SKM-1 (cell line): ENCODE data around the gene MYPN.

ENCODE experiments used
- DNase-seq: peaks from one replicate; lab custom pipeline; 2025; ENCODE audit not compliant: unreplicated experiment; lab: John Stamatoyannopoulos, UW

MYPN gene

DNA sequence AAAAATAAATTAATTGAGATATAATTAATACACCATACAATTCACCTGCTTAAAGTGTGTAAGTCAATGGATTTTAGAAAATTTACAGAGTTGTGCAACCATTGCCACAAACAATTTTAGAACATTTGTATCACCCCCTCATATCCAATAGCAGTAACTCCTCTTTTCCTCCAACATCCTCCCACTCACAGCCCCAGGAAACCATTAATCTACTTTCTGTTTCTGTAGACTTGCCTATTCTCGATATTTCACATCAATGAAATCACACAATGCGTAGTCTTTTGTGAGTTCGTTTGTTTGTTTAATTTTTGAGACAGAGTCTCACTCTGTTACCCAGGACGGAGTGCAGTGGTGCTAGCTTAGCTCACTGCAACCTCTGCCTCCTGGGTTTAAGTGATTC, 20.5 kb upstream of the MYPN start:
- DNase-seq: no peak

DNA sequence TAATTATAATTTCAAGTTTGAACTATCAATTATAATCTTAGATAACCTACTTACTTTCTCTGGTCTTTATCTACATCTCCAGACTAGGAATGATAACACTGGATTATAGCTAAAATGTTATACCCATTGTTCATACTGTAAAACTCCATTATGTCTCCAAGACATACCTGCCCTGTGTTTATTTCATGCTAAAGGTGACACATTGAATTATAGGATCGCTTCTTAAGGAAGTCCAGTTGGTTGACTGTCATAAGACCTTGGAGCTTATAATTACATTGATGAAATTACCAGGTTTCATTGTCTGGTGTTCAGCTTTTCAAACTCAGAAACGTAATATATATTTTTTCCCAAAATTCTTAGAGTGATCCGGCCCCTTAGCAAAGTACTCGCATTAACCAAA, 18.7 kb upstream of the MYPN start:
- no peak for DNase-seq

DNA sequence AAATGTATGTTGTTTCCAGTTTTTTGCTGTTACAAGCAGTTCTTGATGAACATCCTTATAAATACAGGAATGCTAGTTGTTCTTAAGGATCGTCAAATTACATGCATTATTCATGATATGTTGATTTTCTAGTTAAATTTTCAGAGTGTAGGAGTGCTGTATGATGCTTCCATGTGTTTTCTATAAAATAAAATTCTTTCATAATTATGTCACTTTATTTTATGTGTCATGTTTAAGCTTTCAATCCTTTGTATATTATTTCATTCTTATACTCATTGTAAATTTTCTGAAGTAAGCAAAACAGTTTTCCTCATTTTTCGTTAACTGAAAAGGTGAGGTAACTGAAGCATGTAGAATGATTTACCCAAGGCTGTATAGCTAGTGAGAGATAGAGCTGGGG, 16.8 kb upstream of the MYPN start:
- DNase-seq: no peak

DNA sequence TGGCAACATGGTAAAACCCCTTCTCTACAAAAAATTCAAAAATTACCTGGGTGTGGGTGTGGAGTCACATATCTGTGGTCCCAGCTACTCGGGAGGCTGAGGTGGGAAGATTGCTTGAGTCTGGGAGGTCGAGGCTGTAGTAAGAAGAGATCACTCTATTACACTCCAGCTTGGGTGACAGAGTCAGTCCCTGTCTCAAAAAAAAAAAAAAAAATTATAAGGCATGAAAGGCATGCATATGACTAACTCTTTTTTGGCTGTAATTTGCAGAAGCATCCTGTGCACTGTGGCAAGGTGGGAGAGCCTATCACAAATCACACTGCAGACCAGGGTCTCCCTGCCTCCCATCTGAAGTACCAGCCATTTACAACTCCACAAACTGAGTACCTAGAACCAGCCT, 14.1 kb upstream of the MYPN start:
- no peak for DNase-seq

DNA sequence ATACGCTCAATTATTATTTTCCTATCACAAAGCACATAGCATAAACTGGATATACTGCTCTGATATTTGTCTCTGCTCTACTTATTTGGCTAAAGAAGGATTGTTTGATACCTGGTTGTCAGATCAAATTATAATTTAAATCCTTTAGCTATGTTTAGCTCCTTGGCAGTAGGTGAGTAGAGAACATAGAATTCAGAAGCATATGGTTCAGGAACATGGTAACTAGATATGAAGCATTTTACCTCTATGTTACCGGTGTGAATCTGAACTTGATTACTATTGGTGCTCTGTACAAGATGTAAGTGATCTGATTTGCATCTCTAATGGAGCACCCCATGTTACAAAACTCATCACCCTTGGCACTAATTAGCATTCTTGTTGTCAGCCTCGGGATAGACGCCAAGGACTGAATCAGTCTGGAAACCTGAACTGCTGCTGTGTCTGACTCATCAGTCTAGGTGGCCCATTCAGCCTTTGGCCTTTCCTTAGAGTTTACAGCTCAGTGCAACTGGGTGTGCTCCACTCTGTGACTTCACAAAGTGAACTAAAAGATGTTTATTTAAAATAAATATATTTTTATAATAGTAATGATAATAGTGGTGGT, 12.3 kb upstream of the MYPN start:
- no peak for DNase-seq

DNA sequence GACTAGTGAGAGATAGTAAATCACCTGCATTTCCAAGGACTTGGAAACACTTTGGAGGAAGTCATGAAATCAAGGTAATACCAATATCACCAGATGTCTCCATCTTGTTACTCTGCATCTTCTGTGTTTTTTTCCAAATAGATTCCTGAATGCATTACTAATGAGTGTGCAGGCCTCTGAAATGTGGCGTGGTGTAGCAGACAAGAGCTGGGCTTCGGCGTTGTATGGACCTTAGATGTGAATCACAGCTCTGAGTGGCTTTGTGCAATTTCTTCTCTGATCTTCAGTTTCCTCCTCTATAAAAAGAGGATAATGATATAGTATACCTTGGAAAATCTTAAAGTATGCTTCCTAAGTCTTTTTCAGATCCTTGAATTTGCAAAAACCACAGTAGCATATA, 9.6 kb upstream of the MYPN start:
- DNase-seq: no peak

DNA sequence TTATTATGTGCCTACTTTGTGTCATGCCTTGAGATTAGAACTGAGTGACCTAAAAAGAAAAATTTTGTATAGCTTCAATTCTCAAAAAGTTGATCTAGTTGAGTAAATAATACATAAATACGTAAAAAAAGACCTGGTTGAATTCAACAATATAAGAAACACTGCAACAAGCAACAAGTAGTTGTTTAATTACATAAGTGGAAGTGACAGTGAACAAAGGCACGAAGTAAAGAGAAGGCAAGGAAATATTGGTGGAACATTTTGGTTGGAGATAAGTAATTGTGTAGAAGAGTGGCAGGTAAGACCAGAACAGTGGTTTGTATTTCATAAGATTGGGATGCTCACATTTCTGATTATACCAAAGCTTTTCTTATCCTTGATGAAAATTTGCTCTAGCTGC, 8.2 kb upstream of the MYPN start:
- no peak for DNase-seq

DNA sequence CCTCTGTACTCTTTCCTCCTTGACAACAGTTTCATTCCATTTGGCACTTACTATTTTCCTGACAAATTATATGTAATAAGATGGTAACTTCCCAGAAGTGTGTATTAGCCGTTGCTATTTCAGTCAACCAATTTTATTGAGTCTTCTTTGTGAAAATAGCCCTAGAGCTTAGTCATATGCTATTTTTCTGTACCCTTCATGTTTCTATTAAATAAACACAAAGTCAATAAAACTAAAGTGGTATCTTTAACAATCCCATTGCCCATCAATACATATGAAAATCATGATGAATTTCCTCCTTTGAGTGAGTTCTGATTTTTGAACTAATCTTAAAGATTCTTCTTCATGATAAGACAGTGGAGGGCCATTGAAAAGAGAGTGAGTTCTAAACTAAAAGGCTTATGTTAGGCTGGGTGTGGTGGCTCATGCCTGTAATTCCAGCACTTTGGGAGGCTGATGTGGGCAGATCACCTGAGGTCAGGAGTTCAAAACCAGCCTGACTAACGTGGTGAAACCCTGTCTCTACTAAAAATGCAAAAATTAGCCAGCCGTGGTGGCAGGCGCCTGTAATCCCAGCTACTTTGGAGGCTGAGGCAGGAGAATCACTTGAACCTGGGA, 5.9 kb upstream of the MYPN start:
- DNase-seq: no peak

DNA sequence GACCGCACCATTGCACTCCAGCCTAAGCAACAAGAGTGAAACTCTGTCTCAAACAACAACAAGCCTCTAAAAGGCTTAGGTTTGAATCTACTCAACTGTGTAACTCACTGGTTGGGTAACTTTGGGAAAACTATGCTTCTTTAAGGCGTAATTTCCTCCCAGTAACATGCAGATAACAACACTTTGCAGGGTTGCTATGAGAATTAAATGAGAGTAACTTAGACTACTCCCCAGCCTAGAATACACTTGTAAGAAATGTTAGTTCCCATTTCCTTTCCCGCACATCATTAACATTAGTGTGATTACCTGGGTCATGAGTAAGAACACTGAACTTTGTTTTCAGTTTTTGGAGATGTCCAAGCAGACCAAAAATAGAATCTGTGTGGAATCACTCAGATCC, 5.4 kb upstream of the MYPN start:
- no peak for DNase-seq

DNA sequence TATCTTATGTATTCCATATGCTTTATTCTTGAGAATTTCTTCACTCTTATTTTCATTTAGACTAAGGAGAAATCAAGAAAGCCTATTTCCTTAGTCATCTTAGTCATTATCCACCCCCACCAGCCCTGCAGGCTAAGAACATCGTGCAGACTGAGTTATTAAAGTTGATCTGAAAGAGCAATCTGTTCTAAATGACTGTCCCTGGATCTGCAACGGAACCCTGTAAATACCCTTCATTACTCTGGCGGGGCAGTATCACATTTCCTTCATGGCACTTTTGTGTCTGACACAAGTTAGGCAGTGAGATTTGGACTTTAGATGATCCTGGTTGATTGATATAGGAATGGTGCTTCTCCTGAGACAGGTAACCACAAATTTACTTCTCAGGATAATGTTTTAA, 3.5 kb upstream of the MYPN start:
- DNase-seq: no peak

DNA sequence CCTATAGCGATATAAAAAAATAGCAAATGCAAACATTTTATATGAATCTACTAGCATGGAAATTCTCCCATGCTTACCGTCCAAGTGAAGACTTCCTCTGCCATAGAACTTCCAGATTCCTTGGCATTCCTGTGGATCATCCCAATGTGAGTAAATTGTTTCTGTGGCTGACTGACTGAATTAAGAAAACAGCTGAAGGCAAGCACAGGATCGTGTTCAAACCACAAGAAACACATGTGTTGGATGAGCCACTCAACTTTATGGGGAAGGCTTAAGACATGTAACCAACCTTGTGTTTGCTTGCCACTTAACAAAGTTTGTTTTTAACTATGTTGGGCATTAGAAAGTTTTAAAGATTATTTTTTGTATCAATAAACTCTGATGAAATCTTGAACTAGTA, 2.6 kb upstream of the MYPN start:
- DNase-seq: no peak

DNA sequence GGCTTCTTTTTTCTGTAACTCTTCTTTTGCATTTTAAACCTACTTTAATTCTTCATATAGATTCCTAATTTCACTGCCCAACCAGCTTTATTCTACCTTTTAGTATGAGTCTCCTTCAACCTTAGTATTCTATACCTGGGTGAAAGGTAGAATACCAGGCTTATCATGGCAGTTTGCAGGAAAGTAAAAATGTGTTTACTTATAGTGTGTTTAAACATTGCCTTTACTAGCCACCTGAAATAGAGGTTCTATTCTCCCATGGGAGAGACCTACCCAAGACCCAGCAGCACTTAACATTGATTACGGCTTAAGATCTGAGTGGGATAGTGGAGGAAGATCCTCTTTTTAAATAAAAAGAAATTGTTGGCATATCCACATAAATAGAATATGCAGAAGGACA, 1.6 kb upstream of the MYPN start:
- DNase-seq: no peak

DNA sequence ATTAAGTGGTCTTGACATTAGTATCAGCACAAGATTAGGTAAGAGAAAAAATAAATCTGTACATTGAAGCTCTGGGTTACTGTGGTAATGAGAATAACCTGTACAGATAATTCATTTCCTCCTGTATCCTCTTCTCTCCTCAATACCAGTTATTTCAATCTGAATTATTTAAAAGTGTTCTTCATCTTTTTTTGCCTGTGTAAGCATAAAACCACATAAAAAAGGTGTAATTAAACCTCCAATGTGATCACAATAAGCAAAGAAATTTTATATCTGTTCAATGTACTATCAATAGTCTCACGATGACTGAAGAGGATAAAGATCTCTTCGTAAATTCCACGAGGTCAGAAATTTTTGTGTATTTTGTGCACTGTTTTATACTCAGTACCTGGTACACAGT, 1.2 kb upstream of the MYPN start:
- no peak for DNase-seq

DNA sequence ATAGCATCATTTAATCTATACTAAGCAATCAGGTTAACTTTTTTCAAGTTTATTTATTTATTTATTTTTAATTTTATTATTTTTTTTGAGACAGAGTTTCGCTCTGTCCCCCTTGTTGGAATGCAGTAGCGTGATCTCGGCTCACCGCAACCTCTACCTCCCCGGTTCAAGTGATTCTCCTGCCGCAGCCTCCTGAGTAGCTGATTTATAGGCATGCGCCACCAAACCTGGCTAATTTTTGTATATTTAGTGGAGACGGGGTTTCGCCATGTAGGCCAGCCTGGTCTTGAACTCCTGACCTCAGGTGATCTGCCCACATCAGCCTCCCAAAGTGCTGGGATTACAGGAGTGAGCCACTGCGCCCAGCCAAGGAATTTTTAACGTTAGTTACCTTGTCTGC, 635 bp upstream of the MYPN start:
- no peak for DNase-seq

DNA sequence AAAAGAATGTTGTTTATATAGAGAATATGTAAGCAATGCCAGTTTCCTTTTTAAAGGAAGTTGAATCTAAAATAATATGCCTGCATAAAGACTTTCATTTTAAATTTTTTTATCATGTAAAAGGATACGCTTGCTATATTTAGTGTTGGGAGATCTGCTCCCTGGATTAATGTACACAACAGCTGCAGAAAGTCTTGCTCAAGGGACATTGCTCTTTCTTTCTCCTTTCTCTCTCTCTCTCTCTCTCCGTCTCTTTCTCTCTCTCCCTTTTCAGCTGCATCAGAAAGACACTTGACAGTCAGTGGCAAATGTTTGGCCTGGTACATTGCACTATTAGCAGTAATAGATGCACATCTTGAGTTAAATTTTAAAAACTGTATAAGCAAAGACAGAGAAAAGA, 739 bp downstream of the MYPN start:
- DNase-seq: no peak

DNA sequence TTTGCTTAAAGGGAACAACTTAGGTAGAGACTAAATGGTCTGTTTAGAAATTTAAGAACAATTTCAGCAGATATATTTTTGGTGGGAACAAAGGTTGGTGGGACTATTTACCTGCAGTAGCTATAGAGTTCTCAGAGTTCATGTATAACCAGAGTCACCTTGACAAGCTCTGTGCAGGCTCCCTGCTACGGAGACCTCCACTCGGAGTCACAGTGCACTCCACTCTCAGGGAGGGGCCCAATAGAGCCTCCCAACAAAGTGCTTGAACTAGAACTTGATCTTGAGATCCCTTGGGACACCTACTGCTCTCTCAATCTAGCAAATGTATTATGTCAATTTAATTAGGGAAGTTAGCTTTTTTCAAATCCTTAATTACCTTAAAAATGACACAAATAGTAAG, 2.3 kb downstream of the MYPN start:
- no peak for DNase-seq

DNA sequence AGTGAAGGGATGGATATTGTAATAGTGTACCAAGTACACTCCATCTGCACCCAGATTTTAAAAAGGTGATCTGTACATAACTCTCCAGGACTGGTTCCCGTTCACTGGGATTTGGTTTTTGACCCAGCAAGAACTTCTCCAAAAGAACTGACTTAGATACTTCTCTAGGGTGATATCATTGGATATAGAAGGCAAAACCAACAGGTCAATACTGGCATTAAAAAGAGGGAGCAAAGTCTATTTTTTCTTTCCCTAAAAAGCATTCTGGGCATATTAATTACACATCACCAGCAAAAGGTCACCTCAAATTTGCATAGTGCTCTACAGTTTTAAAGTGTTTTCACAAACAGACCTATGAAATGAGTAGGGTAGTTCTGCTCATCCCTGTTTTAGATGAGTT, 3.5 kb downstream of the MYPN start:
- DNase-seq: no peak

DNA sequence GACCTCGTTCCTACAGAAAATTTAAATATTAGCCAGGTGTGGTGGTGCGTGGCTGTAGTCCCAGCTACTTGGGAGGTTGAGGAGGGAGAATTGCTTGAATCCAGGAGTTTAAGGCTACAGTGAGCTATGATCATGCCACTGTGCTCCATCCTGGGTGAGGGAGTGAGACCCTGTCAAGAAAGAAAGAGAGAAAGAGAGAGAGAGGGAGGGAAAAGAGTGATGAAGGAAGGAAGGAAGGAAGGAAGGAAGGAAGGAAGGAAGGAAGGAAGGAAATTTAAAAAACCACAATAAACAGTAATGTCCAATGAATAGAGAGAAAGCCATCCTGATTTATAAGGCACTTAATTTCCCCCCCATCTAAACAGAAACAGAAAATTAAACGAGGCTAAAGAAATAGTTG, 9.4 kb downstream of the MYPN start:
- no peak for DNase-seq

DNA sequence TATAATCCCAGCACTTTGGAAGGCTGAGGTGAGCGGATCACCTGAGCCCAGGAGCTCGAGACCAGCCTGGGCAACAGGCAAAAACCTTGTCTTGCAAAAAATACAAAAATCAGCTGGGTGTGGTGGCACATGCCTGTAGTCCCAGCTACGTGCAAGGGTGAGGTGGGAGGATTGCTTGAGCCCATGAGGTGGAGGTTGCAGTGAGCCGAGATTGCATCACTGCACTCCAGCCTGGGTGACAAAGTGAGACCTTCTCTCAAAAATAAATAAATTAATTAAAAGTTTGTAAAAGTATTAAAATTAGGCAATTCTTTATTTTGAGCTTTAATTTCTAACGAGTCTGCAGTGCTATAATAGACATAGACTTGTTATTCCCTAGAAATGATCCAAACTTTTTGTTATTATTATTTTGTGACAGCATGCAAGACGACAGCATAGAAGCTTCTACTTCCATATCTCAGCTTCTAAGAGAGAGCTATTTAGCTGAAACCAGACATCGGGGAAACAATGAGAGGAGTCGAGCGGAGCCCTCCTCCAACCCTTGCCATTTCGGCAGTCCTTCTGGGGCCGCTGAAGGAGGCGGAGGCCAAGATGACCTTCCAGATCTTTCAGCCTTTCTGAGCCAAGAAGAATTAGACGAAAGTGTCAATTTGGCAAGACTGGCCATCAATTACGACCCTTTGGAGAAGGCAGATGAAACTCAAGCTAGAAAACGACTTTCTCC, 11.9 kb downstream of the MYPN start:
- DNase-seq: no peak

DNA sequence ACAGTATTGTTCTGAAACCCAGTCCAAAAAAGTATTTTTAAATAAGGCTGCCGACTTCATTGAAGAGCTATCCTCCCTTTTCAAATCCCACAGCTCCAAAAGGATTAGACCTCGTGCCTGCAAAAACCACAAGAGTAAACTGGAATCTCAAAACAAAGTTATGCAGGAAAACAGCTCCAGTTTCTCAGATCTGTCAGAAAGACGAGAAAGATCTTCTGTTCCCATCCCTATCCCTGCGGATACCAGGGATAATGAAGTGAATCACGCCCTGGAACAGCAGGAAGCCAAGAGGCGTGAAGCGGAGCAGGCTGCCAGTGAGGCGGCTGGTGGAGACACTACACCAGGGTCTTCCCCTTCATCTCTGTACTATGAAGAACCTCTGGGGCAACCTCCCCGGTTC, 12.6 kb downstream of the MYPN start:
- no peak for DNase-seq

DNA sequence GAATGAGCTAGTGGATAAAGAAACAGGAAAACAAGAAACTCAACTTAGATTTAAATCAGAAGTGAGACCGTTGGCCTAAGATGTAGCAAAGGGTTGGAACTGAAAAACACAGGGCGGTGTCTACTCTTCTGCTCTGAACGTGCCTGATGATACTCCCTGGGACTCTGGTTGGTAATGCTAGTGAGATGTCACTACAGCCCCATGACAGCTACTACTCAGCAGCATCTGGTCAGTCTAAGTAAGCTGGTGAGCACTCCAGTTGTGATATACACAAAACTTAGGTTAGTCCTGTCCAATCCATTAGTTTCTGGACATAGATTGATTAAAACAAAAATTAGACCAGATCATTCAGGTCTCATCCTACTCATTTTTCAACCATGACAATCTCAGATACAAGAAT, 15.4 kb downstream of the MYPN start:
- DNase-seq: no peak

DNA sequence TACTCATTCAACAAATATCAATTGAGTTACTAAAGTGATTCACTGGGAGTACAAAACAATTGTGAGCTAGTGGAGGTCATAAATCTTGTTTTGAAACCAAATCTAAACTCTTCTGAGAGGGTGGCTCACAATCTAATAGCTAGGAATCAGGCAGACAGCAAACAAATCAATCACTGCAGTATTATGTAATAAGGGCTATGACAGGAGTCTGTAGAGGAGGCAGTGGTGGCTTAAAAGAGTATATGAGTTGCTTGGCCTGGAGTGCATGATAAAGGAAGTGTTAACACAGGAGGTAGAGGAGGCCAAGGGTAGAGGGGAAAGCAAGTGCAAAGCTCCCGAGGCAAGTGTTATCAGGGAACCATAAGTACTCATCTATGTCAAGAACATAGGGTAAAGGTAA, 16.5 kb downstream of the MYPN start:
- DNase-seq: no peak

DNA sequence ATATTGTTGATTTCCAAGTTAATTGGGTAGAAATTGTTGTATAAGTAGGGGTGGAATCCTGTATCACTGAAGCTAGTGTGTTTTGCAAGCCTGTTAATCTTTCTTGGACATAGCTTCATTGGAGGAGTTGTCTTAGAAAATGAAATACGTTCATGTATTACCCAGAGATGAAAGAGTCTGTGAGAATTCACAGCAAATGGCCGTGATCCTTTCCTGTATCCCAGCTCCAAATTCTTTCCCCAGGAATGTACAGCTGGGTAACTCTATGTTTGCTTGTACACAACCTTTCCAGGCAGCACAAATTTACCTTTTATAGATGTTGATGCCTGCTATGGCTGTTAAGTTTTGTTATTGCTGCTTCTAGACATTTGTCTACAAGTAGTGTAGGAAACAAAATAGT, 18.7 kb downstream of the MYPN start:
- DNase-seq: no peak
